Astrocyte of the cerebellum (primary cell): ENCODE results near the gene COL4A3.
"Not testable (repeated sequence)": the region's sequence is repeated elsewhere in the genome, so short reads cannot be mapped to it uniquely, and the experiment has no call there.

ENCODE experiments used
- DNase-seq: peaks from one replicate; pipeline ENCODE4 v3.0.0-alpha.2; 2011; ENCODE audit warnings: low read depth
- H3K4me3 ChIP-seq: 2 replicates; pipeline ENCODE4 v1.5.1; 2011; ENCODE audit warnings: mild to moderate bottlenecking, low read depth, low read length, moderate library complexity
- CTCF ChIP-seq: IDR thresholded peaks from 2 replicates; pipeline ENCODE4 v1.5.1; 2012; ENCODE audit warnings: low read length, low read depth, moderate library complexity, mild to moderate bottlenecking; ENCODE audit errors: missing control alignments
- in situ Hi-C: cut with HindIII; loops from 2 replicates; pipeline ENCODE4 v1.10.0; 2017; ENCODE audit warnings: low sequenced_read_pairs

COL4A3 gene

GRCh38 chr2:227222292-227222691 is 57.9 kb downstream of the COL4A3 start:
- no peak overlapping the region for H3K4me3 ChIP-seq
- no peak for DNase-seq
- in situ Hi-C loops, result no loop called here
- TF ChIP-seq CTCF, result no peak

- in situ Hi-C loops, H3K4me3 ChIP-seq: not testable (repeated sequence)
Measured at GRCh38 chr2:227225641-227226040, 61.2 kb downstream of the COL4A3 start.

GRCh38 chr2:227228061-227228667 is 63.7 kb downstream of the COL4A3 start:
- no peak for TF ChIP-seq CTCF
- peak; percentile 2 for DNase-seq
- no peak overlapping the region for H3K4me3 ChIP-seq
- in situ Hi-C loops, result no loop called here

More at GRCh38 chr2:227225641-227226040, 61.2 kb downstream of the COL4A3 start:
- DNase-seq, result not testable (repeated sequence)

GRCh38 chr2:227230151-227230550 is 65.7 kb downstream of the COL4A3 start:
- no peak for TF ChIP-seq CTCF
- no peak overlapping the region for H3K4me3 ChIP-seq
- in situ Hi-C loops, result no loop called here
- no peak for DNase-seq

GRCh38 chr2:227234429-227234828 is 70.0 kb downstream of the COL4A3 start:
- no peak for TF ChIP-seq CTCF
- no peak overlapping the region for H3K4me3 ChIP-seq
- no peak for DNase-seq
- in situ Hi-C loops, result no loop called here

- in situ Hi-C loops, result no loop called here
- no peak for DNase-seq
- no peak for TF ChIP-seq CTCF
- H3K4me3 ChIP-seq, result no peak overlapping the region
Measured at GRCh38 chr2:227237786-227238185, 73.4 kb downstream of the COL4A3 start.

GRCh38 chr2:227238238-227239237 is 74.1 kb downstream of the COL4A3 start:
- DNase-seq, result peak; percentile 55
- peak; percentile 97 for TF ChIP-seq CTCF
- in situ Hi-C loops, result no loop called here
- no peak overlapping the region for H3K4me3 ChIP-seq
